ENCODE data around the gene OR5B12.
"Not testable (repeated sequence)": the region's sequence is repeated elsewhere in the genome, so short reads cannot be mapped to it uniquely, and the experiment has no call there.

Gene OR5B12

GRCh38 chr11:58442136-58442535 is at the start of gene OR5B12:
Gene OR5B12, minus strand, starts transcription at chr11:58442236. Its CDS starts 2,085 bp downstream, at chr11:58440151.
- no peak for DNase-seq

DNA sequence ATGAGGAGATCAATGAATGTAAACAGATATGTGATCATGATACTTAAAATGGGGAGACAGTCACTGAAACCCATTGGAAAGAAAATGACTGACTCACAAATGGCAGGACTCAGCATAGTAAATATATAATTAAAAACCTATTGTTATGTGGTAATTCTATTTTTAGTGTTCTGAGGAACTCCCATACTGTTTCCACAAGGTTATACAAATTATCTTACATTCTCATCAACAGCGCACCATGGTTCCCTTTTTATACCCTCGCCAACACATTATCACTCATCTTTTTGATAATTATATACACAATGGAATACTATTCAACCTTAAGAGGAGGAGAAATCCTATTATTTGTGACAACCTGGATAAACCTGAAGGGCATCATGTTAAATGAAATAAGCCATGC is 48.8 kb upstream of the OR5B12 start:
- peak; percentile 38 for DNase-seq

- no peak for DNase-seq
Observed at GRCh38 chr11:58487170-58487569, 45.1 kb upstream of the OR5B12 start.

DNA sequence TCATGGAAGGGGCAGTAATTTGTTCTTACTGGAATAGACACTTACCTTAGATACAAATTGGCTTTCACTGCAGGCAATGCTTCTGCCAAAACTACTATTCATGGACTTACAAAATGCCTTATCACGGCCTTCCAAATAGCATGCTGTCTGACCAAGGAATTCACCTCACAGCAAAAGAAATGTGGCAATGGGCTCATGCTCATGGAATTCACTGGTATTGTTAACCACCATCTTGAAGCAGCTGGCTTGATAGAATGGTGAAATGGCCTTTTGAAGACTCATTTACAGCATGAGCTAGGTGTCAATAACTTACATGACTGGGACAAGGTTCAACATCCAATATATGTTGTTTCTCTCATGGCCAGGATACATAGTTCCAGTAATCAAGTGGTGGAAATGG is 43.9 kb upstream of the OR5B12 start:
- no peak for DNase-seq

DNA sequence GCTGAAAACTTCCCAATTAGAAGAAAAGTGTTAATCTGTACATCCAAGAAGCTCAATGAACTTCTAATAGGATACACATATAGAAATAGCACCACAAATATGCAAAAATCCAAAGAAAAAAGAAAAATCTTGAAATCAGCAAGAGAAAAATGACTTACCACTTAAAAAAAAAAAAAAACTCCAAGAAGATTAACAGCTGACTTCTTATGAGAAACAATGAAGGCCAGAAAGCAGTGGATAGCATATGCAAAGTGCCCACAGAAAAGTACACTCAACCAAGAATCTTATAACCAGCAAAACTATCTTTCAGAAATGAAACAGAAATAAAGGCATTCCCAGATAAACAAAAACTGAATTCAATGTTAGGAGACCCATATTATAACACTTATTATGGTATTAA is 29.9 kb upstream of the OR5B12 start:
- DNase-seq = no peak

- DNase-seq = no peak
Observed at GRCh38 chr11:58466293-58466692, 24.3 kb upstream of the OR5B12 start.

DNA sequence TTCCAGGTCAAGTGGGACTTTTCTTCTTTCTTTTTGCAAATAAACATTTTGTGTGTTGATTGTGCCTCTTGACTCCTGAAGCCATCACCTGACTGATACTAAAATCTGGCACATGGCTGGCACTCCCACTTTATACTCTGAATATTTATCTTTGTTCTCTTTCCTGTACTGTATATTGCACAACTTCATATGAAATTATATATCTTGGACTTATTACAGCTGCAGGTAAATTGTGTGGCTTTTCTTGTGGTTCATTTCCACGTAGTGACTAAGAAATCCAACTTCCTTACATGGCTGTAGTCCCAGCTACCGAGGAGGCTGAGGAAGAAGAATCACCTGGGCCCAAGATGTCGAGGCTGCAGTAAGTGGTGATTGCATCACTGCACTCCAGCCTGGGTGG is 23.7 kb upstream of the OR5B12 start:
- no peak for DNase-seq

DNA sequence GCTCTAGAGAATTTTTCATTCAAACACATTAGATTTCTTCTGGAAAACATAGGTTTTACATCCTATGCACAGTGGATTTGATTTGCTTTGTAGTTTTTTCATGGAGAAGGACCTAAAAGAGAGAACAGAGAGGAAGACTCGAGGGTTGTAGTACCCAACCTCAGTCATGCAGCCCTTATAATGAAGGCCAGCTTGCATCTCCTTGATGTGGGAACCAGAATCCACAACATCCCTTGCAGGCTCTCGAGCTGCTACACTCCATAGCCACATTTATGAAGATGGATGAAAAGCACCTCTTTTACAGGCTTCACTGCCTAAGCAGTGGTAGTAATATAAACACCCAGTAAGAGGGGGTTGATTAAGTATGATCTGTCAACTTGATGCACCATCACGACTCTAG is 9.5 kb upstream of the OR5B12 start:
- no peak for DNase-seq

DNA sequence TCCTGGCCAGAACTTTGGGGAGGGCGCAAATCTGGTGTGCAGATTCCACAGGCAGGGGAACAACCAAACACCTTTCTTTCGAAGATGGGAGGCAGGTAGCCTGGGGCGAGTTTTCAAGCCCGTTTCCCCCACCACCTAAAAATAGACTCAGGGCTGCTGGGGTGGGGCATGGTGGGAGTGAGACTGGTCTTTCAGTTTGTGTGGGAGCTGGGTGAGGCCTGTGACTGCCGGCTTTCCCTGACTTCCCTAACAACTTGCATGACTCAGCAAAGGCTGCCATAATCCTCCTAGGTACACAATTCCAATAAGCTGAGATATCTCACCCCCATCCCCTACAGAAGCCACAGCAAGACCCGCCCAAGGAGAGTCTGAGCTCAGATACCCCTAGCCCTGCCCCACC is 4.3 kb upstream of the OR5B12 start:
- DNase-seq = no peak

DNA sequence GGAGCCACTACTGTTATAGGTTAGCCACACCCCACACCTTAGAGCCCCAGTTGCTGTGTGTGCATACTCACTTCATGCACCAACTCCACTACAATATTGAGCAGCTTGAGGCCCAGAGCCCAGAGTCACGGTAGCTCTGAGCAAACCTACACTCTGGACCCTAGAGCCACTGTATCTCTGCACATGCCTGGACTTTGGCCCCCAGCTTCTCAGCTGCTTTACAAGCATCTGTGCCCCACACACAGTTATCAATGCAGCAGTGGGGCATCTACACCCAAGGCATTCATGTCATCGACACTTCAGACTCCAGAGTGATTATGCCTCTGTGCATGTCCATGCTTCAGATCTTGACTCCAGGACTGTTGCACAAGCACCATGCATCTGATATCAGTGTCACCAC is 2.3 kb upstream of the OR5B12 start:
- no peak for DNase-seq

GRCh38 chr11:58438486-58438885 is 3.5 kb downstream of the OR5B12 start:
- DNase-seq = no peak

- DNase-seq = no peak
Observed at GRCh38 chr11:58434217-58434616, 7.8 kb downstream of the OR5B12 start.

- no peak for DNase-seq
Observed at GRCh38 chr11:58433638-58434203, 8.3 kb downstream of the OR5B12 start.

- DNase-seq = no peak
Observed at GRCh38 chr11:58429273-58429672, 12.8 kb downstream of the OR5B12 start.

- no peak for DNase-seq
Observed at GRCh38 chr11:58428021-58428420, 14.0 kb downstream of the OR5B12 start, which contains the start of gene OR5B2. Gene OR5B2, minus strand, starts transcription at chr11:58428121. Its CDS starts 4,860 bp downstream, at chr11:58423261.

- DNase-seq = no peak
Observed at GRCh38 chr11:58406774-58407173, 35.3 kb downstream of the OR5B12 start, which contains the start of gene OR5B3. Gene OR5B3, minus strand, starts transcription at chr11:58406874. Its CDS starts 3,465 bp downstream, at chr11:58403409.

DNA sequence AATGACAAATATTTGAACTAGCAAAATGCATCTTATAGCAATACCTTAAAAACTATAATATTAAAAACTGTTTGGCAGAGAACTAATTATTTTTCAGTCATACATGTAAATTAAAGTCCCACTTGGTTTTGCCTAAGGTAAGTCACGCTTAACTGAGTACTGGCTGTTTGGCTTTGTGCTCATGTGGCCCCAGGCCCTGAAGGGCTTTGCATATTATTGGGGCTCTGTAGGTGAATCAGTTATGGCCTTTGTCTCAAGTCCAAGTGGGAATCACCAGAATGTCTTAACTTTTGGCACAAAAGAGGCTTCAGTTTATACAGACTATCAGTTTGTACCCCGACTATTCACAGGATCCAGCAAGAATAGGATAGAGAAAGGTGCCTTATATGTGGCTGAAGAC is 42.4 kb downstream of the OR5B12 start:
- DNase-seq = not testable (repeated sequence)

DNA sequence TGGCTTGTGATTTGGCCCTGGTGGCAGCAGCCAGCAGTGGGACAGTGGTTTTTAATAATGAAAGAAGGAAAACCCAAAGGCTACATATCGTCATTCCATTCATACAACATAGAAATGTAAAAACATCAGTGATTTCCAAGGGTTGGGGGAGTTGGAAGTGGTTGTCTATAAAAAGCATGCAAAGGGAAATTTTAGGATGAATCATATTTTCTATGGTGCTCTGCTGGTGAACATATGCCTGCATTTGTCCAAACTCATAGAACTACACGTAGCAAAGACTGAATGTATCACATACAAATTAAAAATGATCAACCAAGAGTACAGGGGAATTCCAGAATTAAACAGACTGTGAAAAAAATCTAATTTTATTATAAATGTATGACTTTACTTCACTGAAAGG is 46.5 kb downstream of the OR5B12 start:
- no peak for DNase-seq

- DNase-seq = no peak
Observed at GRCh38 chr11:58394195-58394594, 47.8 kb downstream of the OR5B12 start.

DNA sequence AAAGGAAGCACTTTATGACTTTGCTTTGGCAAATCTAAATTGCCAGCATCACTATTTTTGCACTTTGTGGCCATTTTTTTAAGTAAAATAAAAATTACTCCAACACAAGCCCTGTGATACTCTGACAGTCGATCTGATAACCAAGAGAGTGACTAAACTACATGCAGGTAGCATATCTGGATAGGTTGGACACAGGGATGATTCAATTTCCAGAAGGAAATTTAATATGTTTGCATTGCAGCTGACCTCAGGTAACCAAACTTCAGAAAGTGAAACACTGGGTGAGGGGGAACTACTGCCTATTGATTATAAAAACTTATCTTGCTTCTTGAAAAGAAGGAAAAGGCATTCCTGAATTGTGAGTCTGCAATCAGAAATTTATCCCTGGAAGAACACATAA is 49.3 kb downstream of the OR5B12 start:
- no peak for DNase-seq

DNA sequence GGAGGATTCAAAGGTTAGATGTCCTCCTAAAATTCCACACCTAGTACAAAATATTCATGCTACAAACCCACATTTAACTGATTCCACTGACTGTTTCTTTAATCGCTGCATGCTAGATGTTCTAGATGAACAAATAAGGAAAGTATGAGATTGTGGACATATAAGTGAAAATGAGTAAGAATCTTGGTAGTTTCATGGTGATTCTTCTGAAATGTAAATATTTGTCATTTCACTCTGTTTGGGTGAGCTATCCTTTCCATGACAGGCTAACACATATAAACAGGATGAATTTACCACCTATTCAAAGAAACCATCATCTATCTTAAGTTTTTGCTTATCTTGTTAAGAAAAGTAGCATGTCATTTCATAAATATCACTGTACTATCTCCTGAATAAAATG is 50.2 kb downstream of the OR5B12 start:
- no peak for DNase-seq

DNA sequence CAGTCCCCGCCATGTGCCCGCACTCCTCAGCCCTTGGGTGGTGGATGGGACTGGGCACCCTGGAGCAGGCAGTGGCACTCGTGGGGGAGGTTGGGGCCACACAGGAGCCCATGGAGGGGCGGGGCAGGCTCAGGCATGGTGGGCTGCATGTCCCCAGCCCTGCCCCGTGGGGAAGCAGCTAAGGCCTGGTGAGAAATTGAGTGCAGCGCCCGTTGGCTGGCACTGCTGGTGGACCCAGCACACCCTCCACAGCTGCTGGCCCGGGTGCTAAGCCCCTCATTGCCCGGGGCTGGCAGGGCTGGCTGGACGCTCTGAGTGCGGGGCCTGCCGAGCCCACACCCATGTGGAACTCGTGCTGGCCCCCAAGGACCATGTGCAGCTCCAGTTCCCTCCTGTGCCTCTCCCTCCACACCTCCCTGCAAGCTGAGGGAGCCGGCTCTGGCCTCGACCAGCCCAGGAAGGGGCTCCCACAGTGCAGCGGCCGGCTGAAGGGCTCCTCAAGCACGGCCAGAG is 51.4 kb downstream of the OR5B12 start:
- DNase-seq = no peak

Data from NCI-H69 (cell line).